Measurements from ENCODE around the gene CCDC91. TPM values are rescaled to one million over a fixed set of nuclear protein-coding genes. Genes with fewer than 3 reads are reported as not detected.
A peak's percentile ranks its signal among the peaks of the same experiment; 100 is the strongest.

The CCDC91 gene
- total and polyA plus RNA-seq, 2 of the 4 experiments (the other 2 are of a cell fraction) = 8.6 to 14.7 TPM

- Histone ChIP-seq H3K9ac (ENCODE audit: low read depth, low read length) (no peak overlapping the region), H3K27ac (ENCODE audit: insufficient read depth, low read length) (no peak overlapping the region), H2BK5ac (ENCODE audit: low read depth, low read length, poor library complexity, severe bottlenecking) (no peak overlapping the region), H2AK5ac (ENCODE audit: low read depth, low read length) (no peak overlapping the region), H4K5ac (ENCODE audit: low read depth, low read length) (peak overlapping the region; percentile 76; the same call in 1 of the 2 replicates), H2BK15ac (ENCODE audit: low read depth, low read length) (0 out of 3 replicates have a peak overlapping the region, but pooled peaks have one; percentile 29), H3K18ac (ENCODE audit: low read depth, low read length) (peak overlapping the region; percentile 81; the same call in 1 of the 2 replicates), H2BK120ac (ENCODE audit: low read depth, low read length) (peak overlapping the region; percentile 21; the same call in 1 of the 2 replicates), H3K79me1 (ENCODE audit: low read depth in 1 of 2, low read length in 2 of 2) (0 out of 4 replicates have a peak, but pooled peaks cover 0 to 3% of the 10 kb centered on the region in 2 experiments), H3K4me3 (ENCODE audit: insufficient read depth, low read depth, low read length) (no peak overlapping the region), H3K9me1 (ENCODE audit: insufficient read depth, low read length) (no peaks in the 10 kb centered on the region), H3K4ac (ENCODE audit: low read depth, low read length) (no peak overlapping the region), H3K56ac (ENCODE audit: extremely low read depth, insufficient read depth, low read length) (no peak overlapping the region), H3K23ac (ENCODE audit: low read depth, low read length) (no peak overlapping the region), H2AFZ (replicated peaks; ENCODE audit: low read length, poor library complexity) (no peak overlapping the region), H3K4me1 (ENCODE audit: control insufficient read depth, insufficient read depth, low read length) (peaks cover 3% of the 10 kb centered on the region), H3K4me2 (ENCODE audit: low read depth, low read length) (no peak overlapping the region; the same call in 1 of the 2 replicates), H3K36me3 (ENCODE audit: control insufficient read depth, insufficient read depth, low read length) (no peaks in the 10 kb centered on the region), H2AK9ac (replicated peaks; ENCODE audit: low read depth, low read length, poor library complexity) (no peak overlapping the region), H3K27me3 (ENCODE audit: control insufficient read depth, insufficient read depth, low read length) (no peaks in the 10 kb centered on the region), H2BK20ac (ENCODE audit: low read depth, low read length) (0 out of 2 replicates have a peak overlapping the region, but pooled peaks have one; percentile 16), H3K14ac (replicated peaks; ENCODE audit: low read depth, low read length) (no peak overlapping the region), H4K8ac (ENCODE audit: low read depth in 2 of 2, low read length in 2 of 2) (no peak overlapping the region), H3K9me3 (ENCODE audit: control insufficient read depth, insufficient read depth, low read length) (no peaks in the 10 kb centered on the region), H4K91ac (ENCODE audit: insufficient read depth, low read depth, low read length) (no peak overlapping the region), H4K20me1 (ENCODE audit: insufficient read depth, low read length) (no peaks in the 10 kb centered on the region)
- DNase-seq = no peak
- CTCF ChIA-PET = no interaction called here
- no CpG with 5 or more reads among the region's 4 CpGs for WGBS, 2 experiments (ENCODE audit: extremely low coverage in 2 of 2, insufficient read length in 1 of 2)
- POLR2A ChIA-PET (ENCODE audit: unreplicated experiment) = no interaction called here
- in situ Hi-C loops (cut with MboI; ENCODE audit: low sequenced_read_pairs) = no loop called here
- TF ChIP-seq, protein P1, sequence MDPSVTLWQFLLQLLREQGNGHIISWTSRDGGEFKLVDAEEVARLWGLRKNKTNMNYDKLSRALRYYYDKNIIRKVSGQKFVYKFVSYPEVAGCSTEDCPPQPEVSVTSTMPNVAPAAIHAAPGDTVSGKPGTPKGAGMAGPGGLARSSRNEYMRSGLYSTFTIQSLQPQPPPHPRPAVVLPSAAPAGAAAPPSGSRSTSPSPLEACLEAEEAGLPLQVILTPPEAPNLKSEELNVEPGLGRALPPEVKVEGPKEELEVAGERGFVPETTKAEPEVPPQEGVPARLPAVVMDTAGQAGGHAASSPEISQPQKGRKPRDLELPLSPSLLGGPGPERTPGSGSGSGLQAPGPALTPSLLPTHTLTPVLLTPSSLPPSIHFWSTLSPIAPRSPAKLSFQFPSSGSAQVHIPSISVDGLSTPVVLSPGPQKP (IDR thresholded peaks at IDR 0.05; ENCODE audit: borderline replicate concordance, low read depth, low read length) = no peak
- TF ChIP-seq CEBPB (IDR thresholded peaks at IDR 0.05; ENCODE audit: low read depth, low read length) = peak; percentile 22; the same call in 1 of the 2 replicates
- no peak for TF ChIP-seq RCOR1 (IDR thresholded peaks at IDR 0.05; ENCODE audit: insufficient replicate concordance, low read length)
- intact Hi-C loops (cut with micrococcal nuclease) = no loop called here
- BruUV-seq (replicated peaks) = no TSS peak
- dilution Hi-C loops (cut with HindIII; ENCODE audit: low sequenced_read_pairs, unreplicated experiment) = no loop called here
- no peak for ATAC-seq (ENCODE audit: low read depth)
These were observed 349.6 kb downstream of the CCDC91 start for GRCh38 chr12:28539691-28540323.

Data from IMR-90 (cell line).